ENCODE results near the gene APBB2.

Gene APBB2

GRCh38 chr4:41181037-41181436, 33.3 kb downstream of the APBB2 start:
- Histone ChIP-seq H3K27me3 (no peaks in the 10 kb centered on the region), H3K4me1 (no peaks in the 10 kb centered on the region), H3K4me2 (no peak overlapping the region), H3K9me3 (peaks cover 38% of the 10 kb centered on the region), H3K27ac (no peak overlapping the region), H3K9ac (no peak overlapping the region), H3K4me3 (no peak overlapping the region), H4K20me1 (no peaks in the 10 kb centered on the region), H3K36me3 (peaks cover 8% of the 10 kb centered on the region)
- no peak for TF ChIP-seq Cebpa-rat (IDR thresholded peaks at IDR 0.05)

- H3K27me3 ChIP-seq, result no peaks in the 10 kb centered on the region
- no peak overlapping the region for H3K27ac ChIP-seq
- TF ChIP-seq Cebpa-rat (IDR thresholded peaks at IDR 0.05), result no peak
- H4K20me1 ChIP-seq, result no peaks in the 10 kb centered on the region
- peaks cover 34% of the 10 kb centered on the region for H3K9me3 ChIP-seq
- no peak overlapping the region for H3K4me2 ChIP-seq
- no peak overlapping the region for H3K4me3 ChIP-seq
- no peak overlapping the region for H3K9ac ChIP-seq
- no peaks in the 10 kb centered on the region for H3K4me1 ChIP-seq
- peaks cover 7% of the 10 kb centered on the region for H3K36me3 ChIP-seq
These were observed 34.7 kb downstream of the APBB2 start for GRCh38 chr4:41179498-41180195.

GRCh38 chr4:41178372-41179370, 35.7 kb downstream of the APBB2 start:
- no peaks in the 10 kb centered on the region for H3K4me1 ChIP-seq
- TF ChIP-seq Cebpa-rat (IDR thresholded peaks at IDR 0.05), result no peak
- H3K9ac ChIP-seq, result no peak overlapping the region
- H3K9me3 ChIP-seq, result peaks cover 24% of the 10 kb centered on the region
- H4K20me1 ChIP-seq, result no peaks in the 10 kb centered on the region
- H3K27ac ChIP-seq, result no peak overlapping the region
- no peaks in the 10 kb centered on the region for H3K36me3 ChIP-seq
- no peaks in the 10 kb centered on the region for H3K27me3 ChIP-seq
- H3K4me2 ChIP-seq, result no peak overlapping the region
- no peak overlapping the region for H3K4me3 ChIP-seq

- Histone ChIP-seq H4K20me1 (no peaks in the 10 kb centered on the region), H3K9ac (no peak overlapping the region), H3K27ac (no peak overlapping the region), H3K4me2 (no peak overlapping the region), H3K9me3 (peaks cover 9% of the 10 kb centered on the region), H3K36me3 (no peaks in the 10 kb centered on the region), H3K4me3 (no peak overlapping the region), H3K27me3 (no peaks in the 10 kb centered on the region), H3K4me1 (no peaks in the 10 kb centered on the region)
- no peak for TF ChIP-seq Cebpa-rat (IDR thresholded peaks at IDR 0.05)
These were observed 37.3 kb downstream of the APBB2 start for GRCh38 chr4:41177016-41177415.

GRCh38 chr4:41176340-41176739, 38.0 kb downstream of the APBB2 start:
- no peaks in the 10 kb centered on the region for H3K36me3 ChIP-seq
- H3K27me3 ChIP-seq, result no peaks in the 10 kb centered on the region
- TF ChIP-seq Cebpa-rat (IDR thresholded peaks at IDR 0.05), result no peak
- H3K4me3 ChIP-seq, result no peak overlapping the region
- H4K20me1 ChIP-seq, result no peaks in the 10 kb centered on the region
- no peak overlapping the region for H3K4me2 ChIP-seq
- H3K4me1 ChIP-seq, result no peaks in the 10 kb centered on the region
- H3K9ac ChIP-seq, result no peak overlapping the region
- H3K27ac ChIP-seq, result no peak overlapping the region
- H3K9me3 ChIP-seq, result peaks cover 7% of the 10 kb centered on the region; the same call in 1 of the 2 replicates

- H3K9ac ChIP-seq, result no peak overlapping the region
- H3K27ac ChIP-seq, result no peak overlapping the region
- no peaks in the 10 kb centered on the region for H3K36me3 ChIP-seq
- H3K4me3 ChIP-seq, result no peak overlapping the region
- no peak for TF ChIP-seq Cebpa-rat (IDR thresholded peaks at IDR 0.05)
- no peaks in the 10 kb centered on the region for H3K4me1 ChIP-seq
- H4K20me1 ChIP-seq, result no peaks in the 10 kb centered on the region
- no peak overlapping the region for H3K4me2 ChIP-seq
- no peaks in the 10 kb centered on the region for H3K27me3 ChIP-seq
- H3K9me3 ChIP-seq, result 0 out of 2 replicates have a peak, but pooled peaks cover 6% of the 10 kb centered on the region
These were observed 38.5 kb downstream of the APBB2 start for GRCh38 chr4:41175794-41176193.

- H3K4me2 ChIP-seq, result no peak overlapping the region
- H3K36me3 ChIP-seq, result no peaks in the 10 kb centered on the region
- H4K20me1 ChIP-seq, result no peaks in the 10 kb centered on the region
- H3K27me3 ChIP-seq, result no peaks in the 10 kb centered on the region
- no peaks in the 10 kb centered on the region for H3K4me1 ChIP-seq
- TF ChIP-seq Cebpa-rat (IDR thresholded peaks at IDR 0.05), result no peak
- 0 out of 2 replicates have a peak, but pooled peaks cover 6% of the 10 kb centered on the region for H3K9me3 ChIP-seq
- H3K27ac ChIP-seq, result no peak overlapping the region
- no peak overlapping the region for H3K9ac ChIP-seq
- no peak overlapping the region for H3K4me3 ChIP-seq
These were observed 39.9 kb downstream of the APBB2 start for GRCh38 chr4:41174444-41174843.

- Histone ChIP-seq H3K27ac (no peak overlapping the region), H3K4me2 (no peak overlapping the region), H3K9me3 (peaks cover 7% of the 10 kb centered on the region), H3K36me3 (no peaks in the 10 kb centered on the region), H3K4me3 (no peak overlapping the region), H3K9ac (no peak overlapping the region), H3K27me3 (no peaks in the 10 kb centered on the region), H4K20me1 (no peaks in the 10 kb centered on the region), H3K4me1 (no peaks in the 10 kb centered on the region)
- TF ChIP-seq Cebpa-rat (IDR thresholded peaks at IDR 0.05), result no peak
These were observed 41.6 kb downstream of the APBB2 start for GRCh38 chr4:41172786-41173185.

- Histone ChIP-seq H3K36me3 (no peaks in the 10 kb centered on the region), H3K9ac (no peak overlapping the region), H3K4me2 (no peak overlapping the region), H4K20me1 (no peaks in the 10 kb centered on the region), H3K4me3 (no peak overlapping the region), H3K27me3 (no peaks in the 10 kb centered on the region), H3K9me3 (peaks cover 33% of the 10 kb centered on the region), H3K27ac (no peak overlapping the region), H3K4me1 (peaks cover 3% of the 10 kb centered on the region)
- no peak for TF ChIP-seq Cebpa-rat (IDR thresholded peaks at IDR 0.05)
These were observed 45.0 kb downstream of the APBB2 start for GRCh38 chr4:41169256-41169800.

- TF ChIP-seq Cebpa-rat (IDR thresholded peaks at IDR 0.05), result no peak
- H3K27me3 ChIP-seq, result no peaks in the 10 kb centered on the region
- no peak overlapping the region for H3K9ac ChIP-seq
- peaks cover 33% of the 10 kb centered on the region for H3K9me3 ChIP-seq
- no peaks in the 10 kb centered on the region for H4K20me1 ChIP-seq
- H3K4me3 ChIP-seq, result no peak overlapping the region
- H3K4me1 ChIP-seq, result peaks cover 6% of the 10 kb centered on the region
- no peaks in the 10 kb centered on the region for H3K36me3 ChIP-seq
- H3K27ac ChIP-seq, result no peak overlapping the region
- no peak overlapping the region for H3K4me2 ChIP-seq
These were observed 47.2 kb downstream of the APBB2 start for GRCh38 chr4:41167191-41167590.
